ENCODE measurements around the gene KLF16. TPM values are rescaled to one million over a fixed set of nuclear protein-coding genes. Genes with fewer than 3 reads are reported as not detected.

KLF16 gene
- total RNA-seq, 4 donors from 2014 or later: 2.4 to 3.4 (median 2.9) TPM; not detected in 1

- no peak for TF ChIP-seq CTCF (IDR thresholded peaks at IDR 0.05; ENCODE audit: low read depth)
Measured at GRCh38 chr19:1866693-1867348, 3.4 kb upstream of the KLF16 start.

- no peak for TF ChIP-seq CTCF (IDR thresholded peaks at IDR 0.05; ENCODE audit: low read depth)
Measured at GRCh38 chr19:1865172-1866010, 2.0 kb upstream of the KLF16 start.

- no peak for TF ChIP-seq CTCF (IDR thresholded peaks at IDR 0.05; ENCODE audit: low read depth)
Measured at GRCh38 chr19:1864480-1865171, 1.2 kb upstream of the KLF16 start.

GRCh38 chr19:1863638-1864479 lies 480 bp upstream of the KLF16 start:
- TF ChIP-seq CTCF (IDR thresholded peaks at IDR 0.05; ENCODE audit: low read depth): no peak

- TF ChIP-seq CTCF (IDR thresholded peaks at IDR 0.05; ENCODE audit: low read depth): no peak
Measured at GRCh38 chr19:1862424-1863327, 703 bp downstream of the KLF16 start.

- TF ChIP-seq CTCF (IDR thresholded peaks at IDR 0.05; ENCODE audit: low read depth): no peak
Measured at GRCh38 chr19:1862068-1862423, 1.3 kb downstream of the KLF16 start.

Measured in subcutaneous adipose tissue (tissue), 4 donors.